Left ventricle myocardium superior (tissue), 1 donor: Measurements from ENCODE around the gene UGT1A10. TPM values are rescaled to one million over a fixed set of nuclear protein-coding genes. Genes with fewer than 3 reads are reported as not detected.
"Not testable (repeated sequence)": the region's sequence is repeated elsewhere in the genome, so short reads cannot be mapped to it uniquely, and the experiment has no call there.

ENCODE experiments used
- ATAC-seq: fragments of 200-7000 bp; cut with Tn5 transposase; one replicate; pipeline ENCODE4 v1.9.1; 2020; ENCODE audit warnings: mild to moderate bottlenecking, moderate library complexity
- DNase-seq: peaks from one replicate; pipeline ENCODE4 v3.0.0-alpha.2; 2020
- intact Hi-C: fragments of 100-400 bp; cut with micrococcal nuclease; formaldehyde crosslinking; loops from one replicate; pipeline ENCODE4 v1.11.0; 2022
- long read RNA-seq: library from polyadenylated mRNA; unstranded; transcript quantifications from one replicate; pipeline ENCODE4 v2.0.0, GENCODE V29; 2021
- total RNA-seq: library from RNA; stranded (reverse); fragmentation: NEBNext Ultra II Directional; extraction: Animal tissue kit (Norgen Biotek cat#: 25700); gene quantifications from one replicate; pipeline ENCODE4 v1.2.1, GENCODE V29; 2021
- donor health status: DM: no; HTN: yes; CAD: no; lungs with severe emphysema.

Gene UGT1A10
- total RNA-seq, result not detected
- long read RNA-seq, result 0 reads

GRCh38 chr2:233636306-233636705 lies at the start of gene UGT1A10:
TSS of gene UGT1A10 (plus strand) at chr2:233636448. CDS start at chr2:233636523, 75 bp downstream.
- ATAC-seq, intact Hi-C loops, DNase-seq: not testable (repeated sequence)

GRCh38 chr2:233588400-233588799 lies 47.8 kb upstream of the UGT1A10 start:
- DNase-seq (no peak), ATAC-seq (no peak)
- intact Hi-C loops, result no loop called here

GRCh38 chr2:233592706-233593105 lies 43.5 kb upstream of the UGT1A10 start:
- DNase-seq, ATAC-seq, intact Hi-C loops: not testable (repeated sequence)

- intact Hi-C loops, result no loop called here
- DNase-seq, result no peak
- no peak for ATAC-seq
Measured at GRCh38 chr2:233593201-233593600, 43.0 kb upstream of the UGT1A10 start.

- no peak for ATAC-seq
- intact Hi-C loops, result no loop called here
- DNase-seq, result no peak
Measured at GRCh38 chr2:233597522-233597921, 38.7 kb upstream of the UGT1A10 start.

GRCh38 chr2:233598952-233599351 lies 37.3 kb upstream of the UGT1A10 start:
- intact Hi-C loops, result no loop called here
- no peak for DNase-seq
- no peak for ATAC-seq

GRCh38 chr2:233600386-233600785 lies 35.9 kb upstream of the UGT1A10 start:
- intact Hi-C loops, result no loop called here
- DNase-seq, result no peak

GRCh38 chr2:233602076-233602475 lies 34.2 kb upstream of the UGT1A10 start:
- DNase-seq (no peak), ATAC-seq (no peak)
- intact Hi-C loops, result no loop called here

More at GRCh38 chr2:233600386-233600785, 35.9 kb upstream of the UGT1A10 start:
- no peak for ATAC-seq

- ATAC-seq, result no peak
- intact Hi-C loops, result no loop called here
- no peak for DNase-seq
Measured at GRCh38 chr2:233603520-233603919, 32.7 kb upstream of the UGT1A10 start.

GRCh38 chr2:233604826-233605225 lies 31.4 kb upstream of the UGT1A10 start:
- intact Hi-C loops, result no loop called here
- DNase-seq (no peak), ATAC-seq (no peak)

- DNase-seq, result no peak
- ATAC-seq, result no peak
- intact Hi-C loops, result no loop called here
Measured at GRCh38 chr2:233605680-233606079, 30.6 kb upstream of the UGT1A10 start.

GRCh38 chr2:233611284-233611683 lies 25.0 kb upstream of the UGT1A10 start:
- DNase-seq (no peak), ATAC-seq (no peak)
- intact Hi-C loops, result no loop called here

GRCh38 chr2:233617476-233617875 lies 18.8 kb upstream of the UGT1A10 start, which contains the start of gene UGT1A8:
TSS of gene UGT1A8 (plus strand) at chr2:233617633. CDS start at chr2:233617708, 75 bp downstream.
- DNase-seq, intact Hi-C loops, ATAC-seq: not testable (repeated sequence)

GRCh38 chr2:233620204-233620603 lies 16.0 kb upstream of the UGT1A10 start:
- intact Hi-C loops, result no loop called here
- no peak for DNase-seq
- no peak for ATAC-seq

GRCh38 chr2:233621863-233622262 lies 14.4 kb upstream of the UGT1A10 start:
- intact Hi-C loops, DNase-seq, ATAC-seq: not testable (repeated sequence)

GRCh38 chr2:233627331-233628025 lies 8.8 kb upstream of the UGT1A10 start:
- intact Hi-C loops, result no loop called here
- ATAC-seq (no peak), DNase-seq (no peak)

- intact Hi-C loops, result no loop called here
- DNase-seq (no peak), ATAC-seq (no peak)
Measured at GRCh38 chr2:233638836-233639235, 2.6 kb downstream of the UGT1A10 start.

GRCh38 chr2:233639860-233640259 lies 3.6 kb downstream of the UGT1A10 start:
- no peak for DNase-seq
- intact Hi-C loops, result no loop called here
- ATAC-seq, result no peak

- DNase-seq, result no peak
- ATAC-seq, result no peak
- intact Hi-C loops, result no loop called here
Measured at GRCh38 chr2:233643128-233643527, 6.9 kb downstream of the UGT1A10 start.

GRCh38 chr2:233646033-233646432 lies 9.8 kb downstream of the UGT1A10 start:
- ATAC-seq, intact Hi-C loops, DNase-seq: not testable (repeated sequence)

GRCh38 chr2:233650981-233651380 lies 14.7 kb downstream of the UGT1A10 start:
- no peak for DNase-seq
- no peak for ATAC-seq
- intact Hi-C loops, result no loop called here
